Smooth muscle cell (in vitro differentiated cells): ENCODE measurements around the gene THOC5. TPM values are rescaled to one million over a fixed set of nuclear protein-coding genes. Genes with fewer than 3 reads are reported as not detected.

Source experiments
- DNase-seq: peaks from one replicate; lab custom pipeline; 2025; ENCODE audit not compliant: unreplicated experiment; lab: John Stamatoyannopoulos, UW
- H2AFZ ChIP-seq: fragments of 200-600 bp; sonication (generic); 2 replicates; pipeline ENCODE4 v1.6.0; 2016; ENCODE audit warnings: antibody characterized with exemption, low read depth, mild to moderate bottlenecking
- H3F3A ChIP-seq: fragments of 200-600 bp; sonication (generic); 2 replicates; pipeline ENCODE4 v1.6.0; 2017; ENCODE audit warnings: antibody characterized with exemption, low read depth
- H3K27ac ChIP-seq: fragments of 200-600 bp; sonication (generic); 2 replicates; pipeline ENCODE4 v1.5.1; 2016; ENCODE audit warnings: low read depth, mild to moderate bottlenecking
- H3K27me3 ChIP-seq: fragments of 200-600 bp; sonication (generic); 2 replicates; pipeline ENCODE4 v1.6.1; 2016; ENCODE audit warnings: low read depth, mild to moderate bottlenecking
- H3K36me3 ChIP-seq: fragments of 200-600 bp; sonication (generic); 2 replicates; pipeline ENCODE4 v1.5.1; 2016; ENCODE audit warnings: low read depth
- H3K4me1 ChIP-seq: fragments of 200-600 bp; sonication (generic); 2 replicates; pipeline ENCODE4 v1.5.1; 2016; ENCODE audit warnings: low read depth
- H3K4me2 ChIP-seq: fragments of 200-600 bp; sonication (generic); 2 replicates; pipeline ENCODE4 v1.6.0; 2016; ENCODE audit warnings: mild to moderate bottlenecking
- H3K4me3 ChIP-seq: fragments of 200-600 bp; sonication (generic); 2 replicates; pipeline ENCODE4 v1.5.1; 2016; ENCODE audit warnings: mild to moderate bottlenecking
- H3K79me2 ChIP-seq: fragments of 200-600 bp; sonication (generic); 2 replicates; pipeline ENCODE4 v1.6.0; 2016; ENCODE audit warnings: low read depth, mild to moderate bottlenecking
- H3K9ac ChIP-seq: fragments of 200-600 bp; sonication (generic); 2 replicates; pipeline ENCODE4 v1.6.0; 2016; ENCODE audit warnings: low read depth
- H3K9me3 ChIP-seq: fragments of 200-600 bp; sonication (generic); replicated peaks from 2 replicates; pipeline ENCODE4 v1.5.1; 2016; ENCODE audit warnings: low read depth
- H4K20me1 ChIP-seq: fragments of 200-600 bp; sonication (generic); 2 replicates; pipeline ENCODE4 v1.6.0; 2016; ENCODE audit warnings: low read depth
- WGBS: methylation state at CpG from one replicate; pipeline ENCODE4 v1.1.7; 2016; ENCODE audit warnings: low lambda C conversion rate; 5-methylcytosine and 5-hydroxymethylcytosine counted together
- polyA plus RNA-seq: library from polyadenylated mRNA; unstranded; fragments of >200 nt; fragmentation: Nextera tagmentation; extraction: Ambion mirVana; gene quantifications from 2 replicates; pipeline ENCODE4 v1.2.1, GENCODE V29; 2016
- total RNA-seq: library from RNA; depleted of rRNA; stranded (reverse); fragments of >200 nt; gene quantifications from 2 replicates; pipeline ENCODE4 v1.2.3, GENCODE V29; 2014
- TF ChIP-seq, protein P1 (sequence below): fragments of 200-600 bp; sonication (generic); IDR thresholded peaks from 2 replicates; pipeline ENCODE4 v1.5.1; 2017; ENCODE audit warnings: borderline replicate concordance, mild to moderate bottlenecking, antibody characterized with exemption; ENCODE audit not compliant: insufficient read depth, poor library complexity, severe bottlenecking

The THOC5 gene
- total and polyA plus RNA-seq, 2 experiments from 2014 or later, result 13.7 to 21.7 TPM

DNA sequence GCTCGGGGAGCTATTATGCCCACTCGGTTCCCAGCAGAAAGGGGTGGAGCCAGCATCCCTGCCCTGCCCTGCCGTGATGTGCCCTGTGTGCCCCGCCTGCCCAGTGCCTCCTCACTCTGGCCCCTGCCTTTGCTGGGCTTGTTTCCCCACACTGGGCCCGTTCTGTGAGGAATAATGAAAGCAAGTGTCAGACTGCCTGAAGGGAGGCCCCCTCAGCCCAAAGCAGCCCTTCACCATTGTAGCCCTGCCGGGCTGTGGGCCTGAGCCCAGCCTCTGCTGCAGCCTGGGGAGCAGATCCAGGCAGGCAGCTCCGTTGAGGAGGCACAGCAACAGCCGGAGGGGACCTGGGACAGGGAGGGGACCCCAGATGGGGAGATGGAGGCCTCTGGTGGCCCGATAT, 93.8 kb downstream of the THOC5 start:
- no peaks in the 10 kb centered on the region for H3K36me3 ChIP-seq
- H3K27me3 ChIP-seq, result no peaks in the 10 kb centered on the region
- no peaks in the 10 kb centered on the region for H4K20me1 ChIP-seq
- H2AFZ ChIP-seq, result no peak overlapping the region
- H3K4me2 ChIP-seq, result no peak overlapping the region
- TF ChIP-seq, protein P1, sequence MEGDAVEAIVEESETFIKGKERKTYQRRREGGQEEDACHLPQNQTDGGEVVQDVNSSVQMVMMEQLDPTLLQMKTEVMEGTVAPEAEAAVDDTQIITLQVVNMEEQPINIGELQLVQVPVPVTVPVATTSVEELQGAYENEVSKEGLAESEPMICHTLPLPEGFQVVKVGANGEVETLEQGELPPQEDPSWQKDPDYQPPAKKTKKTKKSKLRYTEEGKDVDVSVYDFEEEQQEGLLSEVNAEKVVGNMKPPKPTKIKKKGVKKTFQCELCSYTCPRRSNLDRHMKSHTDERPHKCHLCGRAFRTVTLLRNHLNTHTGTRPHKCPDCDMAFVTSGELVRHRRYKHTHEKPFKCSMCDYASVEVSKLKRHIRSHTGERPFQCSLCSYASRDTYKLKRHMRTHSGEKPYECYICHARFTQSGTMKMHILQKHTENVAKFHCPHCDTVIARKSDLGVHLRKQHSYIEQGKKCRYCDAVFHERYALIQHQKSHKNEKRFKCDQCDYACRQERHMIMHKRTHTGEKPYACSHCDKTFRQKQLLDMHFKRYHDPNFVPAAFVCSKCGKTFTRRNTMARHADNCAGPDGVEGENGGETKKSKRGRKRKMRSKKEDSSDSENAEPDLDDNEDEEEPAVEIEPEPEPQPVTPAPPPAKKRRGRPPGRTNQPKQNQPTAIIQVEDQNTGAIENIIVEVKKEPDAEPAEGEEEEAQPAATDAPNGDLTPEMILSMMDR, result no peak
- no peaks in the 10 kb centered on the region for H3K79me2 ChIP-seq
- H3K9me3 ChIP-seq, result no peaks in the 10 kb centered on the region
- 79% methylated on average over 9 of the region's 9 CpGs for WGBS
- H3K4me1 ChIP-seq, result peaks cover 4% of the 10 kb centered on the region
- no peak overlapping the region for H3K9ac ChIP-seq
- no peak for DNase-seq
- no peaks in the 10 kb centered on the region for H3F3A ChIP-seq
- no peak overlapping the region for H3K4me3 ChIP-seq
- no peak overlapping the region for H3K27ac ChIP-seq

DNA sequence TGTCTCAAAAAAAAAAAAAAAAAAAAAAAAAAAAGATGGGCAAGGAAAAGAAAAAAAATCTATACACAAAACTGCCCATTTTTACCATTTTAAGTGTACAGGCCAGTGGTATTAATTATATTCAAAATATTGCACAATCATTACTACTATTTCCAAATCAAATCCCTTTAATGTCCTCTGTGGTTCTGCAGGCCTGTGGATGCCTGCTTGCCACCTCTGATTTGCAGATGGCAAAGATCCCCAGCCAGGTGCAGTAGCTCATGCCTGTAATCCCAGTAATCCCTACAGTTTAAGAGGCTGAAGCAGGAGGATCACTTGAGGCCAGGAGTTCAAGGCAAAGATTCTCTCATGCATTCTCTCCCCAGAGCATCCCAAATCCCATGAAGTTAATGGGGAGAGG, 95.0 kb downstream of the THOC5 start:
- H3K27ac ChIP-seq, result no peak overlapping the region
- no peak overlapping the region for H3K4me3 ChIP-seq

DNA sequence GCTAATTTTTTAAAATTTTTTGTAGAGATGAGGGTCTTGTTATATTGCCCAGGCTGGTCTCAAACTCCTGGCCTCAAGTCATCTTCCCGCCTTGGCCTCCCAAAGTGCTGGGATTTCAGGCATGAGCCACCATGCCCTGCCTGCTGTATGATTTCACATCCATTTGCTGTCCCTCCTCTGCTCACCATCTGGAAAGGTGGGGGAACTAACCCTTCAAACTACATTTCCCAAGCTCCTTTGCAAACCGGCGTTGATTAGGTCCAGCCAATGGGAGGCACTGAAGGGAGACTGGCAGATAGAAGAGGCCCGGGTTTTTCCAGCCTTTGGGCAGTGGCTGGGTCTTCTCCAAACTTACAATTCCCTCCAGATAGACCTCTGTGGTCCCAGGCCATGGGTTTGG, 95.8 kb downstream of the THOC5 start:
- no peak for DNase-seq
- 24% methylated on average over 4 of the region's 4 CpGs for WGBS
- TF ChIP-seq, protein P1, result no peak
- H3K36me3 ChIP-seq, result no peaks in the 10 kb centered on the region
- no peaks in the 10 kb centered on the region for H3K9me3 ChIP-seq
- H3K9ac ChIP-seq, result no peak overlapping the region
- H3K27me3 ChIP-seq, result no peaks in the 10 kb centered on the region
- no peak overlapping the region for H3K4me3 ChIP-seq
- H3F3A ChIP-seq, result no peaks in the 10 kb centered on the region
- no peak overlapping the region for H3K4me2 ChIP-seq
- peaks cover 4% of the 10 kb centered on the region for H3K4me1 ChIP-seq
- H2AFZ ChIP-seq, result no peak overlapping the region
- no peaks in the 10 kb centered on the region for H4K20me1 ChIP-seq
- H3K27ac ChIP-seq, result no peak overlapping the region
- H3K79me2 ChIP-seq, result no peaks in the 10 kb centered on the region

More for the DNA sequence above, 95.0 kb downstream of the THOC5 start:
- TF ChIP-seq, protein P1, result no peak
- Histone ChIP-seq H3K79me2 (no peaks in the 10 kb centered on the region), H3K36me3 (no peaks in the 10 kb centered on the region), H4K20me1 (no peaks in the 10 kb centered on the region), H3K27me3 (no peaks in the 10 kb centered on the region), H3K9ac (no peak overlapping the region), H3K4me2 (no peak overlapping the region), H3K4me1 (peaks cover 4% of the 10 kb centered on the region), H2AFZ (no peak overlapping the region), H3F3A (no peaks in the 10 kb centered on the region), H3K9me3 (no peaks in the 10 kb centered on the region)
- no peak for DNase-seq

DNA sequence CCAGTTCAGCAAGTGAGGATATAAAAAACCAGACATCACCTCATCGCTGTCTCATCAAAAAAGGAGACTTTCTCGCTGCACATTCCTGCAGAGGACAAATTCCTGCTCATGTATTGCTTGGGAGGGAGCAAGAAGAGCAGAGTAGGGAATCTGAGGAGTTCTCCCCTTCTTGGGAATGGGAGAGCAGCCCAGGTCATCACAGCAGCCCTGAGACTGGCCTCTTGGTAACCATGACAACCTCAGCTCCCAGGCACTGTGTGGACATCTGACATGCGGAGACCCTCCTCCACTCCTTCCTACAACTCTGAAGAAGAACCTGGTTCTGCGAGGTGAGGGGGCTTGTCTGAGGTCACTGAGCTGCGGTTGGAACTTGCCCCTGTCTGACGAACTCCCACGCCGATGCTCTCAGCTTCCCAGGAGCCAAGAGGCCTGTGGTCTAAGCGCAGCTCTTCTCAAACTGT, 97.3 kb downstream of the THOC5 start:
- no peaks in the 10 kb centered on the region for H3K27me3 ChIP-seq
- no peak overlapping the region for H3K4me3 ChIP-seq
- WGBS, result 78% methylated on average over 9 of the region's 9 CpGs
- H3K4me2 ChIP-seq, result no peak overlapping the region
- H3K27ac ChIP-seq, result peak overlapping the region; percentile 63
- peaks cover 4% of the 10 kb centered on the region for H3K4me1 ChIP-seq
- H3K36me3 ChIP-seq, result no peaks in the 10 kb centered on the region
- H3F3A ChIP-seq, result no peaks in the 10 kb centered on the region
- H2AFZ ChIP-seq, result no peak overlapping the region
- no peaks in the 10 kb centered on the region for H4K20me1 ChIP-seq
- no peak overlapping the region for H3K9ac ChIP-seq
- H3K79me2 ChIP-seq, result no peaks in the 10 kb centered on the region
- TF ChIP-seq, protein P1, result no peak
- H3K9me3 ChIP-seq, result no peaks in the 10 kb centered on the region
- DNase-seq, result no peak
